H9 (cell line): ENCODE measurements around the gene SYT2. TPM values are rescaled to one million over a fixed set of nuclear protein-coding genes. Genes with fewer than 3 reads are reported as not detected.

ENCODE experiments used
- DNase-seq: peaks from one replicate; pipeline ENCODE4 v3.0.0-alpha.2; 2017
- H2AFZ ChIP-seq: one replicate; pipeline ENCODE4 v1.6.1; 2013; ENCODE audit warnings: mild to moderate bottlenecking, low read length, control low read depth, moderate library complexity
- H2AK5ac ChIP-seq: 2 replicates; pipeline ENCODE4 v1.6.1; 2013; ENCODE audit warnings: low read length, control low read depth, mixed read lengths; ENCODE audit not compliant: insufficient read length
- H2BK120ac ChIP-seq: one replicate; pipeline ENCODE4 v1.6.1; 2013; ENCODE audit warnings: low read depth, mild to moderate bottlenecking, low read length, control low read depth, inconsistent platforms; ENCODE audit not compliant: poor library complexity, severe bottlenecking
- H2BK12ac ChIP-seq: 2 replicates; pipeline ENCODE4 v1.6.1; 2013; ENCODE audit warnings: low read length, control low read depth, mixed read lengths, low read depth; ENCODE audit not compliant: insufficient read length
- H2BK15ac ChIP-seq: 2 replicates; pipeline ENCODE4 v1.6.1; 2013; ENCODE audit warnings: low read depth, low read length, control low read depth
- H2BK20ac ChIP-seq: one replicate; pipeline ENCODE4 v1.6.1; 2013; ENCODE audit warnings: low read depth, mild to moderate bottlenecking, low read length, control low read depth, inconsistent platforms; ENCODE audit not compliant: poor library complexity, severe bottlenecking
- H2BK5ac ChIP-seq: 2 replicates; pipeline ENCODE4 v1.6.1; 2013; ENCODE audit warnings: low read length, control low read depth, mixed read lengths; ENCODE audit not compliant: insufficient read length
- H3K14ac ChIP-seq: 2 replicates; pipeline ENCODE4 v1.6.1; 2013; ENCODE audit warnings: low read length, control low read depth; ENCODE audit not compliant: insufficient read depth
- H3K18ac ChIP-seq: 2 replicates; pipeline ENCODE4 v1.6.1; 2013; ENCODE audit warnings: low read depth, mild to moderate bottlenecking, mixed read lengths, low read length, control low read depth; ENCODE audit not compliant: insufficient read length
- H3K23ac ChIP-seq: 2 replicates; pipeline ENCODE4 v1.6.1; 2013; ENCODE audit warnings: low read length, control low read depth, mixed read lengths, low read depth; ENCODE audit not compliant: insufficient read length
- H3K23me2 ChIP-seq: 2 replicates; pipeline ENCODE4 v1.6.1; 2013; ENCODE audit warnings: low read depth, mild to moderate bottlenecking, mixed read lengths, low read length, control low read depth; ENCODE audit not compliant: insufficient read length, poor library complexity, severe bottlenecking
- H3K27ac ChIP-seq: 2 replicates; pipeline ENCODE4 v1.5.1; 2013; ENCODE audit warnings: low read length, control low read depth, mixed read lengths, low read depth; ENCODE audit not compliant: insufficient read length
- H3K27me3 ChIP-seq: 2 replicates; pipeline ENCODE4 v1.6.1; 2013; ENCODE audit warnings: low read length, control low read depth, inconsistent platforms; ENCODE audit not compliant: insufficient read depth
- H3K4ac ChIP-seq: 2 replicates; pipeline ENCODE4 v1.6.1; 2013; ENCODE audit warnings: low read depth, mild to moderate bottlenecking, control low read depth, inconsistent platforms, low read length, moderate library complexity
- H3K4me1 ChIP-seq: 2 replicates; pipeline ENCODE4 v1.6.1; 2013; ENCODE audit warnings: low read length, control low read depth, inconsistent platforms; ENCODE audit not compliant: insufficient read depth
- H3K4me2 ChIP-seq: 2 replicates; pipeline ENCODE4 v1.6.1; 2013; ENCODE audit warnings: low read length, control low read depth, mixed read lengths; ENCODE audit not compliant: insufficient read length, insufficient read depth
- H3K56ac ChIP-seq: 2 replicates; pipeline ENCODE4 v1.6.1; 2013; ENCODE audit warnings: low read depth, mild to moderate bottlenecking, mixed read lengths, low read length, control low read depth; ENCODE audit not compliant: insufficient read length
- H3K79me1 ChIP-seq: 2 replicates; pipeline ENCODE4 v1.6.1; 2013; ENCODE audit warnings: low read depth, mild to moderate bottlenecking, moderate library complexity, low read length, control low read depth, inconsistent platforms; ENCODE audit not compliant: insufficient read depth, poor library complexity, severe bottlenecking
- H3K79me2 ChIP-seq: 2 replicates; pipeline ENCODE4 v1.6.1; 2013; ENCODE audit warnings: low read length, control low read depth, inconsistent platforms; ENCODE audit not compliant: insufficient read depth
- H3K9ac ChIP-seq: 2 replicates; pipeline ENCODE4 v1.6.1; 2013; ENCODE audit warnings: low read length, control low read depth, mixed read lengths; ENCODE audit not compliant: insufficient read length; ENCODE audit errors: extremely low read depth
- H3K9me3 ChIP-seq: one replicate; pipeline ENCODE4 v1.6.1; 2013; ENCODE audit warnings: low read depth, low read length, inconsistent platforms; ENCODE audit not compliant: control insufficient read depth
- H3T11ph ChIP-seq: one replicate; pipeline ENCODE4 v1.6.1; 2013; ENCODE audit warnings: mild to moderate bottlenecking, low read length, control low read depth, inconsistent platforms
- H4K20me1 ChIP-seq: one replicate; pipeline ENCODE4 v1.6.1; 2013; ENCODE audit not compliant: control insufficient read depth, insufficient read length, insufficient read depth
- H4K5ac ChIP-seq: 2 replicates; pipeline ENCODE4 v1.6.1; 2013; ENCODE audit warnings: low read depth, mild to moderate bottlenecking, mixed read lengths, low read length, control low read depth; ENCODE audit not compliant: insufficient read length
- H4K8ac ChIP-seq: replicated peaks from 2 replicates; pipeline ENCODE4 v1.6.1; 2013; ENCODE audit warnings: low read length, control low read depth, mixed read lengths, low read depth; ENCODE audit not compliant: insufficient read length
- H4K91ac ChIP-seq: 2 replicates; pipeline ENCODE4 v1.6.1; 2013; ENCODE audit warnings: low read depth, mild to moderate bottlenecking, moderate library complexity, mixed read lengths, low read length, control low read depth; ENCODE audit not compliant: insufficient read length
- H3K27ac Mint-ChIP-seq, 3 experiments: 2 replicates in 2 of 3; 3 replicates in 1 of 3; pipeline ENCODE4 v1.8.0; 2020 to 2021; ENCODE audit warnings: mixed read lengths in 3 of 3, mild to moderate bottlenecking in 1 of 3, moderate library complexity in 1 of 3
- H3K27me3 Mint-ChIP-seq: 2 replicates; pipeline ENCODE4 v1.8.0; 2021; ENCODE audit warnings: low read depth, mild to moderate bottlenecking, moderate library complexity, mixed read lengths
- H3K36me3 Mint-ChIP-seq, 3 experiments: 2 replicates in 2 of 3; 3 replicates in 1 of 3; pipeline ENCODE4 v1.8.0; 2020 to 2021; ENCODE audit warnings: low read depth in 3 of 3, mixed read lengths in 3 of 3; ENCODE audit not compliant: insufficient read depth in 1 of 3
- H3K4me1 Mint-ChIP-seq, 2 experiments: 2 replicates each; pipeline ENCODE4 v1.8.0; 2020; ENCODE audit warnings: mixed read lengths in 2 of 2
- H3K4me3 Mint-ChIP-seq, 2 experiments: 2 replicates in 1 of 2; 3 replicates in 1 of 2; pipeline ENCODE4 v1.8.0; 2020 to 2021; ENCODE audit warnings: mild to moderate bottlenecking in 2 of 2, mixed read lengths in 2 of 2, moderate library complexity in 1 of 2
- H3K9me3 Mint-ChIP-seq, 2 experiments: 2 replicates in 1 of 2; 3 replicates in 1 of 2; pipeline ENCODE4 v1.8.0; 2020; ENCODE audit warnings: mild to moderate bottlenecking in 2 of 2, mixed read lengths in 2 of 2, moderate library complexity in 1 of 2
- WGBS: extraction: QIAGEN DNeasy Blood & Tissue Kit; methylation state at CpG from one replicate; pipeline ENCODE4 v1.1.7; 2013; ENCODE audit warnings: missing lambda C conversion rate, low lambda C conversion rate, mixed read lengths; ENCODE audit not compliant: insufficient read length; ENCODE audit errors: extremely low coverage; 5-methylcytosine and 5-hydroxymethylcytosine counted together
- total RNA-seq: library from RNA; stranded (reverse); gene quantifications from 2 replicates; pipeline ENCODE4 v1.2.1, GENCODE V29; 2021
- TF ChIP-seq, protein P1 (sequence below): fragments of 200-600 bp; sonication (generic); conservative IDR thresholded peaks from 3 replicates; pipeline ENCODE4 v1.8.0; 2021; ENCODE audit warnings: antibody characterized with exemption, mild to moderate bottlenecking

The SYT2 gene
- total RNA-seq, 1 experiment from 2014 or later, result 3.3 TPM

DNA sequence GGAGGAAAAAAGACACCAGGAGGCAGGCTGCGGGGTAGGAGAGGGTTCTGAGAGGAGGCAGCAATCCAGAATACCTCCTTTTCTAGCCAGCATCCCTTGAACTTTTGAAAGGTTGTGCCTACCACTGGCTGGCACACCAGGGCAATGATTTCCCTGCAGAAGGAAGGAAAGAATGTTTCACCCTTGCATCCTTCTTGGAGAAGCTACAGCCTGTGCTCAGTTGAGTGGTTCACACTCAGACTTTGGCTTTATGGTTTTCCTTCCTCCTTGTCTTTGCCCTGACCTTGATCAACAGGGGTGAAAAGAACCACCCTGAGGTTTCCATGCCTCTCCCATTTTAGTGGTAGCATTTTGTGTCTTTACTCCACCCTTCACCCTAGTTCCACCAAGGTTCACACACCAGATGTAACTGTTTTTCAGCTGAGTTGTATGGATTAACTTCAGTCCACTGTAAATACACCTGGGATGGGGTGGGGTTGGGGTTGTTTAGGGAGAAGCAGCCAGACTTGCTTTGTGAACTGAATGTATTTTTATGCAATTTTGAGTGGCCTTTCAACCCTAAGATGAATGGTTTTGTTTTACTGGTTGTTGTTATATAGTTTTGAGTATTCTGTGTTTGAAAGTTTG, 122.3 kb downstream of the SYT2 start:
- H3T11ph ChIP-seq, result no peak overlapping the region
- no peak overlapping the region for H2BK5ac ChIP-seq
- no peak overlapping the region for H3K14ac ChIP-seq
- H4K8ac ChIP-seq, result no peak overlapping the region
- no peak overlapping the region for H2AFZ ChIP-seq
- H4K91ac ChIP-seq, result no peak overlapping the region
- no peaks in the 10 kb centered on the region for H3K4me1 ChIP-seq
- no peak for DNase-seq
- no peak overlapping the region for H3K23ac ChIP-seq
- Mint-ChIP-seq H3K36me3 (no peaks in the 10 kb centered on the region), H3K9me3 (no peaks in the 10 kb centered on the region), H3K4me3 (no peak overlapping the region), H3K27me3 (no peaks in the 10 kb centered on the region; the same call in 1 of the 2 replicates), H3K4me1 (peaks cover 2 to 15% of the 10 kb centered on the region in 2 experiments; a peak in 3 of 4 replicates), H3K27ac (no peak overlapping the region)
- H3K9me3 ChIP-seq, result no peaks in the 10 kb centered on the region
- no peak overlapping the region for H3K4me2 ChIP-seq
- no peaks in the 10 kb centered on the region for H3K27me3 ChIP-seq
- H3K18ac ChIP-seq, result no peak overlapping the region
- H4K5ac ChIP-seq, result no peak overlapping the region
- no peak overlapping the region for H2BK20ac ChIP-seq
- no peak overlapping the region for H3K9ac ChIP-seq
- H3K56ac ChIP-seq, result no peak overlapping the region
- no peak overlapping the region for H2BK120ac ChIP-seq
- no peaks in the 10 kb centered on the region for H3K23me2 ChIP-seq
- H3K79me2 ChIP-seq, result no peaks in the 10 kb centered on the region
- no peak overlapping the region for H2BK12ac ChIP-seq
- no peak overlapping the region for H2BK15ac ChIP-seq
- no CpG with 5 or more reads among the region's 1 CpG for WGBS
- H3K27ac ChIP-seq, result no peak overlapping the region
- TF ChIP-seq, protein P1, sequence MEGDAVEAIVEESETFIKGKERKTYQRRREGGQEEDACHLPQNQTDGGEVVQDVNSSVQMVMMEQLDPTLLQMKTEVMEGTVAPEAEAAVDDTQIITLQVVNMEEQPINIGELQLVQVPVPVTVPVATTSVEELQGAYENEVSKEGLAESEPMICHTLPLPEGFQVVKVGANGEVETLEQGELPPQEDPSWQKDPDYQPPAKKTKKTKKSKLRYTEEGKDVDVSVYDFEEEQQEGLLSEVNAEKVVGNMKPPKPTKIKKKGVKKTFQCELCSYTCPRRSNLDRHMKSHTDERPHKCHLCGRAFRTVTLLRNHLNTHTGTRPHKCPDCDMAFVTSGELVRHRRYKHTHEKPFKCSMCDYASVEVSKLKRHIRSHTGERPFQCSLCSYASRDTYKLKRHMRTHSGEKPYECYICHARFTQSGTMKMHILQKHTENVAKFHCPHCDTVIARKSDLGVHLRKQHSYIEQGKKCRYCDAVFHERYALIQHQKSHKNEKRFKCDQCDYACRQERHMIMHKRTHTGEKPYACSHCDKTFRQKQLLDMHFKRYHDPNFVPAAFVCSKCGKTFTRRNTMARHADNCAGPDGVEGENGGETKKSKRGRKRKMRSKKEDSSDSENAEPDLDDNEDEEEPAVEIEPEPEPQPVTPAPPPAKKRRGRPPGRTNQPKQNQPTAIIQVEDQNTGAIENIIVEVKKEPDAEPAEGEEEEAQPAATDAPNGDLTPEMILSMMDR, result no peak
- H4K20me1 ChIP-seq, result no peaks in the 10 kb centered on the region
- H3K4ac ChIP-seq, result no peak overlapping the region
- no peaks in the 10 kb centered on the region for H3K79me1 ChIP-seq
- no peak overlapping the region for H2AK5ac ChIP-seq
